Right ventricle myocardium superior (tissue), 1 donor: ENCODE measurements around the gene KCTD13. TPM values are rescaled to one million over a fixed set of nuclear protein-coding genes. Genes with fewer than 3 reads are reported as not detected.
"Not testable (repeated sequence)": the region's sequence is repeated elsewhere in the genome, so short reads cannot be mapped to it uniquely, and the experiment has no call there.

Experiments used
- ATAC-seq: fragments of 200-7000 bp; cut with Tn5 transposase; one replicate; pipeline ENCODE4 v1.9.1; 2020; ENCODE audit warnings: mild to moderate bottlenecking; ENCODE audit not compliant: poor library complexity
- DNase-seq: peaks from one replicate; pipeline ENCODE4 v3.0.0-alpha.2; 2020
- intact Hi-C: fragments of 100-400 bp; cut with DNase I; formaldehyde crosslinking; loops from one replicate; pipeline ENCODE4 v1.11.2; 2022
- total RNA-seq: library from RNA; stranded (reverse); fragmentation: NEBNext Ultra II Directional; extraction: Animal tissue kit (Norgen Biotek cat#: 25700); gene quantifications from one replicate; pipeline ENCODE4 v1.2.1, GENCODE V29; 2021
- donor health status: DM: no; HTN: yes; CAD: no; lungs with severe emphysema.

KCTD13 gene
- total RNA-seq, 1 donor from 2014 or later = 6.6 TPM

- intact Hi-C loops = no loop called here
- DNase-seq (no peak), ATAC-seq (no peak)
These were observed 14.4 kb downstream of the KCTD13 start for GRCh38 chr16:29911676-29912010.

GRCh38 chr16:29910819-29911675 is 15.0 kb downstream of the KCTD13 start:
- intact Hi-C loops = no loop called here
- no peak for ATAC-seq
- DNase-seq = no peak

DNA sequence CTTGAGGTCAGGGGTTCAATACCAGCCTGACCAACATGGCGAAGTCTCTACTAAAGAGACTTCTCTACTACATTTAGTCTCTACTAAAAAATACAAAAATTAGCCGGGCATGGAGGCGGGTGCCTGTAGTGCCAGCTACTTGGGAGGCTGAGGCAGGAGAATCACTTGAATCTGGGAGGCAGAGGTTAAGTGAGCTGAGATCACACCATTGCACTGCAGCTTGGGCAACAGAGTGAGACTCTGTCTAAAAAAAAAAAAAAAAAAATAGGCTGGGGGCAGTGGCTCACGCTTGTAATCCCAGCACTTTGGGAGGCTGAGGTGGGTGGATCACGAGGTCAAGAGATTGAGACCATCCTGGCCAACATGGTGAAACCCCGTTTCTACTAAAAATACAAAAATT is 16.2 kb downstream of the KCTD13 start:
- ATAC-seq, DNase-seq, intact Hi-C loops: not testable (repeated sequence)

- no peak for DNase-seq
- ATAC-seq = no peak
- intact Hi-C loops = no loop called here
These were observed 16.6 kb downstream of the KCTD13 start for GRCh38 chr16:29909391-29909790.

DNA sequence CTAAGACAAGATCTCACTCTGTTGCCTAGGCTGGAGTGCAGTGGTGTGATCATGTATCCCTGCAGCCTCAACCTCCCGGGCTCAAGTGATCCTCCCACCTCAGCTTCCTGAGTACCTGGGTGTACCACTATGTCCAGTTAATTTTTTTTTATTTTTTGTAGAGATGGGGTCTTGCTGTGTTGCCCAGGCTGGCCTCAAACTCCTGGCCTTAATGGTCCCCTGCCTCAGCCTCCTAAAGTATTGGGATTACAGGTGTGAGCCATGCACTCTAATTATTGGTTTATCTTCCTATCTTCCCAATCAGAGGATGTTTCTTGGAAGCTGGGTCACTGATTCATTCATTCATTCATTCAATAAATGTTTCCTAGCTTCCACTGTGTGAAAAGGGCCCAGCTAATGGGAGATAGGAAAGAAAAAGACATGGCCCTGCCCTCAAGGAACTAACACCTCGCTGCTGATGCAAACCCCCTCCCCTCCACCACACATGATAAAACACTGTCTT is 17.3 kb downstream of the KCTD13 start:
- ATAC-seq (no peak), DNase-seq (no peak)
- intact Hi-C loops = no loop called here

- intact Hi-C loops = no loop called here
These were observed 18.1 kb downstream of the KCTD13 start for GRCh38 chr16:29907973-29908372.

DNA sequence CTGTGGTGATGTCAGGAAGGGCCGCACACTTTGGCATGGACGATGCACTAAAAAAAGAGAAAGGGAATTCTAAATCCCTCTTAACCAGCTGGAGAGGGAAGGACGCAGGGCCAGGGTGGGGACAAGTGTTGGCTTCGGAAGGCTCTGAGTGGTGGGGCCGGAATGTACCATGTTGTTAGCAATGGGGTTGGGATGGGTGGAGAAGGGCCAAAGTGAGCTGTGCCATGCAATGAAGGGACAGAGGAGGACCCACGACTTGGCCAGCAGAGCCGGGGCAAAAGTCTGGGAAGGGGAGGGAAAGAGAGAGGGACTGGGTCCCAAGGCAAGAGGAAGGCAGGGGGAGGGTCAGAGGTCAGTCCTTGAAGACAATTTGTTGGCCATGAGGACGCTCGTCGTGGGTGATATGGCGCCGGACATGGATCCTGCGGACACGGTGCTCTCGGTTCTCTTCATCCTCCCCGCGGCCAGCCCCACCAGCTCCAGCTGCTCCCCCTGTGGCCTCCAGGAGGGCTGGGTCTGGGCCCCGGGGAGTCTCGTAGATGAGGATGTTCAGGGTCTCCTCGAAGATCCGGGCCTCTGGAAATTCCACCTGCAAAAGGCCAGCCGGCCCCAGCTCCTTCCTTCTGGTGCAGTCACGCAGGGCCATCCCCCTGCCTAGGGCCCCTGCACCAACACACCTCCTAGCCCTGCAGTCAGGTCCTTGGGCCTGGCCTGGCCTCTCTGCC is 19.3 kb downstream of the KCTD13 start:
- DNase-seq (no peak), ATAC-seq (no peak)
- intact Hi-C loops = no loop called here

More at GRCh38 chr16:29907973-29908372, 18.1 kb downstream of the KCTD13 start:
- DNase-seq = no peak
- ATAC-seq = no peak

DNA sequence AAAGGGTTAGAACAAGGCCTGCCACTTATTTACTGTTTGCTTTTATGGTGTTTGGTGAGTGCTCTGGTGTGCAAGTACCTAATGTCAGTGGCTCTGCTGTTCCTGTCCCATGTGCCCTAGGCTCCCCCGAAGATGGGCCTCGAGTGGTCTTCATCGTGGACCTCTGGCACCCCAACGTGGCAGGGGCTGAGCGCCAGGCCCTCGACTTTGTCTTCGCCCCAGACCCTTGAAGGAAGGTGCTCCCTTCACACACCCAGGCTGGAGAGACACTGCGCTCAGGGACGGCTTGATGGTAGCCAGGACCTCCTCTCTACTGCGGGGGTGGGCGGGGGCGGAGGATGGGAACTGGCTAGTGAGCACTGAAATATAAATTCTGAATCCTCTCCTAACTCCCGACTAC is 20.4 kb downstream of the KCTD13 start:
- DNase-seq (no peak), ATAC-seq (no peak)
- intact Hi-C loops = no loop called here

GRCh38 chr16:29904947-29905346 is 21.1 kb downstream of the KCTD13 start:
- DNase-seq (no peak), ATAC-seq (no peak)
- intact Hi-C loops = no loop called here

DNA sequence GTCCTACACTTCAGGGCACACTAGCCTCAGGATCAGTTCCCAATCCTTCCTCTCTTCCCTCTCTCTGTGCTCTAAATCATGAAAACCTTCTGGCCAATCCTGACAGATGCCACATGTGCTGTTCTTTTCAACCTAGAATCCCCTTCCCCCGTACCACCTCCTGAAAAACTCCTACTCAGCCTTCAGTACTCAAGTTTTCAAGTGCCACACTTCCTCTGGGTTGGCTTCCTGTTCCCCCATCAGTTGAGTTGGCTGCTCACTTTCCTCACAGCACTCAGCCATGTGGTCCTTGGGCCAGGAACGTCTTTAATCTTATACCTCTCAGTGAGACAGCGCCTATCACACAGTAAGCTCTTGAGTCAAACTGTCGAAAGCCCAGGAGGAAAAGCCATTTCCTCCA is 22.4 kb downstream of the KCTD13 start:
- ATAC-seq (no peak), DNase-seq (no peak)
- intact Hi-C loops = no loop called here

DNA sequence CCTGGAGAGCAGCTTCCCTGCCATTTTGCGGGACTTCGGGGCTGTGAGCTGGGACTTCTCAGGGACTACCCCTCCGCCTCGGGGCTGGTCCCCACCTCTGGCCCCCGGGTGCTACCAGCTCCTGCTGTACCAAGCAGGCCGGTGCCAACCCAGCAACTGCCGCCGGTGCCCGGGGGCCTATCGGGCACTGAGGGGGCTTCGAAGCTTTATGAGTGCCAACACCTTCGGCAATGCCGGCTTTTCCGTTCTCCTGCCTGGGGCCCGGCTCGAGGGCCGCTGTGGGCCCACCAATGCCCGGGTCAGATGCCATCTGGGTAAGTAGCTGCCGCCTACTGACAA is 24.4 kb downstream of the KCTD13 start:
- DNase-seq (no peak), ATAC-seq (no peak)

GRCh38 chr16:29900888-29901606 is 25.0 kb downstream of the KCTD13 start:
- intact Hi-C loops = no loop called here
- DNase-seq (no peak), ATAC-seq (no peak)

More for the DNA sequence above, 24.4 kb downstream of the KCTD13 start:
- intact Hi-C loops = no loop called here

DNA sequence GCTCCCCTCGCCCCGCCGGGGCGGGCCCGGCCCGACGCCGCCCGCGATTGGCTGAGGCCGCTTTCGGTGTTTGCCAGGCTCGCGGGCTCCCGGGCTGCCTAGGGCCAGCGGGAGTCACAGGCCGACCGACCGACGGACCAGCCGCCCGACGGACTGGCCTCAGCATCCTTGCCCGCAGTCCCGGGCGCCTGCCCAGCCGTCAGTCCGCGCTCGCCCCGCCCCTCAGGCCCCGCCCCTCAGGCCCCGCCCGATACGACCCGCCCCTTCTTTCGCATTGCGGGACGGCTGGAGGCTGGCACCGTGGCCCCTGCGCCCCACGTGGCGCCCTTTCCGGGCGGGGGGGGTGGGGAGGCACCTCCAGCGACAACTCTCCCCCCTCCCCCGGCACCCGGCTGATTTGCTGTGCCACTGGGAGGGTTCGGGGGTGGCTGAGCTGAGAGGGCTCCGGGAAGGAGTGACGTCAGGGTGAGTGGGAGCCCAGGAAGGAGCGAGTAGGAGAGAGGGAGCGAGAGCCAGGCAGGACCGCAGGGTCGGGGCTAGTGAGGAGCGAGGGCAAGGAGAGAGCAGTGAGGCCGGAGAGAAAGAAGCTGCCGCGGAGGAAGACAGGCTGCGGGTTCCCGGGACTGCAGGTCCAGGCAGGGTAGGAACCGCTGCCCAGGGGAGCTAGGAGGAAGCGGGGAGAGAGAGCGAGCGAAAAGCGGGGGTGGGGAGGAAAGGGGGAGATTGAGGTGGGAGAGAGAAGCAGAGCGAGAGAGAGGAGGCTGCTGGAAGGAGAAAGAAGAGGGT is 25.7 kb downstream of the KCTD13 start, which contains the start of gene ASPHD1:
TSS of gene ASPHD1 (plus strand) at position 387 of the 786 bp plus-strand sequence. CDS start 484 bp downstream, outside the sequence.
- DNase-seq (peak; percentile 81), ATAC-seq (peak; percentile 93)
- intact Hi-C loops = no loop called here

DNA sequence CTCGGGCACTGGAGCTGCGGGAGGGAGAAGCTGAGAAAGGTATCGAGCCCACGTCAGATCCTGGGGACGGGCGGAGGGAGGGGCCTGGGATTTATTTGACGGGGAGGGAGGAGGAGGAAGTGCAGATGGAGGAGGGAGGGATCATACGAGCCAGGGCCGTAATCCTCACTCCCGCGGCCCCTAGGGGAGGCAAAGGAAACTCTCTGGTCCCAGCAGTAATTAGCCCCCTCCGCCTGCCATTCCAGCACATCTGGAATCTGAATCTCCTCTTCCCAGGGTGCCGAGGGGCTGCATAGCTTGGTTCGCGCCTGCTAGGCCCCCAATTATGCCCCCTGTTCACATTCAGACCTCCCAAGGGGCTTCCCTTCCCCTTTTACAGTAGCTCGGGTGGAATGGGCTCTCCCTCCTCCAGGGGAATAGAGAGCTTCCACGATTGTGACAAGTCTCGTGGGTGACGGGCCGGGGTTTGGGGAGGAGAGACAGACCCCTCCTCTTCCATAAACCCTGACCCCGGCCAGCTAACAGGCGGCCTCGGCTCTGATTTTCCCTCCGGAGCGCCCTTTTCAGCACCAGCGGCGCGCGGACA is 26.4 kb downstream of the KCTD13 start, which contains the start of gene SEZ6L2:
TSS of gene SEZ6L2 (minus strand) at position 35 of the 586 bp plus-strand sequence. CDS start 531 bp downstream, outside the sequence.
- peak; percentile 36 for ATAC-seq
- intact Hi-C loops = no loop called here
- DNase-seq = no peak

DNA sequence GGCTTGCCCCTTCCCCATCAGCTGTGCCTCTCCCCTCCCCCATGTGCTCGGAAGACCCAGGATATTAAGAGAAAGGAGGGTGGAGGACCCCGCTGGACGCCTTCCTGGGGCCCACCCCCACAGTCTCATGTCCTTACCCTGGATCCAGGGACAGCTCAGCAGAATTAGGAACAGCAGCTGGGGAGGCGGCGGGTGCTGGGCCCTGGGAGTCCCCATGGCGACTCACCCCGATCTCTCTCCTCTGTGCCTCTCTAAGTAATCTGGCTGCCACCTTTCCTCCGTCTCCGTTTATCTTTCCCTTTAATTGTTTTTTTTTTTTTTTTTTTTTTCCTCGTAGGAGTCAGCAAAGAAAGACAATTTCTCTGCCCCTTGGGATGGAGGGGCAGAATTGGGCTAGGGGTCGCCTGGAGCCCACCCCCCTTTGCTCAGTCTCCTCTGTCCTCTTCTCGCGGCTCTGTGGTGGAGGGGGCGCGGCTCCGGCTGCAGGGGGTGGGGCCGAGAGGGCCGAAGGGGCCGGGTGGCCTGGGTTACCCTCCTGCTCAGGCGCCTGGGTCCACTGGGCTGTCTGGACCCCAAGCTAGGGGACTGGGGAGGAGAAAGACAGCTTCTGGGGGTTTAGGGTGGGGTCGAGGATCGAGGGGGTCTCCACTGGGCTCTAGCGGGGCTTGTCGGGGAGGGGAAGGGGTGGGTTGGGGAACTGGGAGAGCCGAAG is 27.1 kb downstream of the KCTD13 start:
- ATAC-seq = no peak
- no peak for DNase-seq
- intact Hi-C loops = no loop called here

DNA sequence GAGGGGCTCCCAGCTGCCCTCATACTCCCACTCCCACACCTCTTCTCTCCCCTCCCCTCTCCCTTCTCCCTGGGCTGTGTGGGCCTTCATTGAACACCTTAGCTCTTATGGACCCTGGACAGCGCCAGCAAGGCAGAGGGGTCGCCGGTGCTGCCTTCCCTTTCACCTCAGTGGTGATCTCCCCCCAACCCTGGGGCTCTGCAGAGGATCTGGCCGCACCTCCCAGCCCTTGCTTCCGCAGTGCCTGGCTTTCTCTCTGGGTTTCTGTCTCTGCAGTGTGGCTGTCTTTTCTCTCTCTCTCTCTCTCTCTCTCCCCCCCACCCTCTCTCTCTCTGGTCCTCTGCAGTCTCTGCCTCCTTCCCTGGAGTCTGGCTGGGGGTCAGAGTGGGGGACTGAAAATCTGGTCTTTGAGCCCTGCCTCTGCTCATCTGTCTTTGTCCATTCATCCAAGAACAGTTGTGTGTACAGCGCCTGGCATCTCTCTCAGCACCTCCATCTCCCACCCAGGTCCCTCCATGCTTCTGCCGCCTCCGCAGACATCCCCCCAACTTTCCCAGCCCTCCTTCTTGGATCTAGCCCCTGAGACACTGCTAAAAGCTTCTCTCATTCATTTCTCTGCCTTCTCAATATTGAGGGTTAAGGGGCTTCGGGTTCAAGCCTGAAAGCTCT is 27.8 kb downstream of the KCTD13 start:
- ATAC-seq = no peak

DNA sequence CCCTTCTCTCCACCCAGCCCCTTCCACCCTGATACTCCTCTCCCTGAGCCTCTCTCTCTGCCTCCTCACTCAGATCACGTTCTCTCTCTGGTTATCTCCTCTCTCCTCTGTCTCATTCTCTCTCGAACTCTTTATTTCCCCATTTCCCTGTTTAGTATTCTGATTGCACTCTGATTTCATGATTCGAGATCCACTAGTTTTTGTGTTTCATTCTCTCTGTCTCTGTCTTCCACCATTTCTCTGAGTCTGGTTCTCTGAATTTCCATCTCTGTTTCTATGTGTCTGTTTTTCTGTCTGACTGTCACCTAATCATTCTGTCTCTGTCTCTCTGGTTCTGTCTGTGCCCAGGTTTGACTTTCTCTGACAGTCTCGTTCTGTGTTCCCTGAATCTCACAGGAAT is 28.7 kb downstream of the KCTD13 start:
- no peak for ATAC-seq
- DNase-seq = no peak
- intact Hi-C loops = no loop called here

More for the DNA sequence above, 27.8 kb downstream of the KCTD13 start:
- no peak for DNase-seq
- intact Hi-C loops = no loop called here
